GM21737 (cell line): Measurements from ENCODE around the gene OR2V1.
"Not testable (repeated sequence)": the region's sequence is repeated elsewhere in the genome, so short reads cannot be mapped to it uniquely, and the experiment has no call there.

ENCODE experiments used
- ATAC-seq: cut with Tn5 transposase; IDR thresholded peaks from one replicate; pipeline ENCODE4 v1.9.1; 2021; ENCODE audit warnings: mild to moderate bottlenecking, moderate library complexity; ENCODE audit not compliant: unreplicated experiment

Gene OR2V1

DNA sequence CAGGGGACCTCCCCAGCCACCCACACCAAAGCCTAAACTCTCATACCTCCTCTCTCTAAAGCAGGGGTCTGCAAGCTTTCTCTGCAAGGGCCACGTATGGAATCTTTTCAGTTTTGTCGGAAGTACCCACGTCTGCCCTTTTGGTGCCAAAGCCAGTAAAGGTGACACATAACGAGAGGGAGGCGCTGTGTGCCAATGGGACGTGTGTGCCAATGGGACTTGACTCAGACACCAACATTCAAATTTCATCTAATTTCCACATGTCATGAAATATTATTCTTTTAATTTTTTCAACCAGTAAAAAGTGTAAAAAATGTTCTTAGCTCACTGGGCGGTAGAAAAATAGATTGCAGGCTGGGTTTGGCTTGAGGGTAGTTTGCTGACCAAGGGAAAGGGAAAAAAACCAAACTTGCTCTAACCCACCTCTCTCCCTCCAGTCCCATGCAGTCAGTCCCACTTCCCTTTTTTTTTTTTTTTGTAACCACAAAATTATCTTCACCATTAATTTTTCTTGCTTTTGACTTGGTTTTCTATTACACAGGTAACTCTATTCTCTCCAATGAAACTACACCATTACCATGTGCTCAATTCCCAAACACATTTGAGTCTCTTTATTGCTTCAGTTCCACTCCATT lies 25.5 kb downstream of the OR2V1 start:
- ATAC-seq = no peak

DNA sequence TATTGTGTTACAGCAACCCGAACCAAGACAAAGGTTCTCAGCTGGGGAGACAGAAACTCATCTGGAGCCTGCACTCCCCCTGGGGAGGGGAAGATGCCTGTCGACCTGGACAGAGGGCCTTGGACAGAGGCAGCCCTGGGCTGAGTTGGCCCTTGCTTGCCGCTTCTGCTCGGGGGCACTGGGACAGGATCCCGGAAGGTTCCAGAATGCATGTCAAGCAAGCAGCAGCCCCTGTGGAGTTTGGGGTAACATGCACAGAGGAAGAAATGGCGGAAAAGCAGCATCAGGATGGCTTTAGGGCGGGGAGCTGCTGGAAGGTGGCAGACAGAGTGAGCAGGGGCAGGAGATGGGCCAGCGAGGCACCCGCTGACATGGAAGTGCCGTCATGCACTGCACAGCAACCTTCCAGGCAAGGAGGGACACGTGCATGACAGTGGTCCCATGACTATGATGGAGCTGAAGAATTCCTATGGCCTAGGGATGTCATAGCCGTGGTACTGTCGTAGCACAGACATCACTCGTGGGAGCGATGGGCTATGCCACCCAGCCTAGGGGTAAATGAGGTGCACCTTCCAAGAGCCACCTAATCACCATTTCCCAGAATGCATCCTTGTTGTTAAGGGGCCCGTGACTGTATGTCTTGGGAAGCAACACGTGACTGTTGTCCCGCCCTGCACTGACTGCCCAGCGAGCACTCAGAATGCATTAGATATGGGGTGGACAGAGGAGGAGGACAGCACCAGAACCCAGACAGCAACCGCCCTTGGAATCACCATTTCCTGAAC lies 26.2 kb downstream of the OR2V1 start:
- not testable (repeated sequence) for ATAC-seq

DNA sequence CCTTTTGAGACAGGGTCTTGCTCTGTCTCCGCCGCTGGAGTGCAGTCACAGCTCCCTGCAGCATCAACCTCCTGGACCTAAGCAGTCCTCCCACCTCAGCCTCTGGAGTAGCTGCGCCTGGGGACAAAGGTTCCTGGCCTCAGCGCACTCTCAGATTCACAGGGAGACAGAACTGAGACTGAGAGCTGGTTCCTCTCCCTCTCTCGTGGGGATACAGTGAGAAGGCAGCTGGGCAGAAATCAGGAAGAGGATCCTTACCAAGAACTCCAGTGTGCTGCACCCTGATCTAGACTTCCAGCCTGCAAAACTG lies 26.8 kb downstream of the OR2V1 start:
- ATAC-seq = not testable (repeated sequence)

DNA sequence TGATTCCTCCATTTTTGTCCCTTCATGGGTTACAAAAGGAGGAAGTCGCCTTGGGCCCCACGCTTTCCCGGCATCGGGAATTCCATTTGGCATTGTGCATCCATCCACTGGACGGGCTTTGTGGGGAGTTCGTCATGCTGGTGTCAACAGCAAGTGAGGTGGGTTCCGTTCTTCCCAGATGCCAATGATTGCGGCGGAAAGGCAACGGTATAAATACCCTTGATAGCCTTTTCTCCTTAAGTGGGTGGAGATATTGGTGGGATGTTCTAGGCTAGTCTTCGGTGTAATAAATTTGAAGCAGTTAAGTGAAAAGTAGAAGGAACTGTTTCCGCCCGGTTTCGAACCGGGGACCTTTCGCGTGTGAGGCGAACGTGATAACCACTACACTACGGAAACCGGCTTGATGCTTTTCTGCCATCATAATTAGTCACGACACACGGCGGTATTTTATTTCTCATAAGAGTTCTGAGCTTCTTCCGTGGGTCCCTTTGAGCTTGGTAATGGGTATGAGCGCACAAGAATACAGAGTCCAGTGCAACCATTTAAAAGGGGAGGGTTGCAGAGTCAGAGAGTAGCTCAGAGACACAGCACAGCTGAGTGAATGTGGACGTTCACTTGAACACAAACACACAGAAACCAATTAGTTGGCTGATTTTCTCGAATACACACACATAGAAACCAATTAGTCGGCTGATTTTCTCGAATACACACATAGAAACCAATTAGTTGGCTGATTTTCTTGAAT lies 28.9 kb downstream of the OR2V1 start:
- not testable (repeated sequence) for ATAC-seq

DNA sequence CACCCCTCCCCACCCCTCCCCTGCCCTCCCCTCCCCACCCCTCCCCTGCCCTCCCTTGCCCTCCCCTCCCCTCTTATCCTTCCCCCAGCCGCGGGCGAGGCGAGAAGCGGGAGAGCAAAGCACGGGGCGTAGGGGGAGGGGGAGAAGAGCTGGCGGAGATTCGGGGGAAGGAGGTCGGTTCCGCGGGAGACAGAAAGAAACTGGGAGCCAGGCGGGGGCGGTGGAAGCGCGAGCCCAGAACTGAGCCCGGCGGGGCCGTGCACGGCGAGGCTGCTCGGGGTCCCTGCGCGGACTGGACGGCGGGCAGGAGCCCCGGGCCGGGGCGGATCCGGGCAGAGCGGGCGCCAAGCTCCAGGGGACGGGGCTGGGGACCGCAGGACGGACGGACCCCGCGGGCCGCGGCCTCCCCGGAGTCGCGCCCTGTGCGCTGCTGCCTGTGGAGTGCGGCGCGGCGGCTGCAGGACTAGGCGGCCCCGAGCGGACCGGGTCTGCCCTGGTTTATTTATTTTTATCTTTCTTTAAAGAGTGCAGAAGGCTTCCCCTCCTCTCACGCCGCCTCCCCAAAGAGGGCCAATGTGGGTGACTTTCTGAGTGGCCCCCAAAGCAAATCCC lies 29.8 kb downstream of the OR2V1 start:
- not testable (repeated sequence) for ATAC-seq

DNA sequence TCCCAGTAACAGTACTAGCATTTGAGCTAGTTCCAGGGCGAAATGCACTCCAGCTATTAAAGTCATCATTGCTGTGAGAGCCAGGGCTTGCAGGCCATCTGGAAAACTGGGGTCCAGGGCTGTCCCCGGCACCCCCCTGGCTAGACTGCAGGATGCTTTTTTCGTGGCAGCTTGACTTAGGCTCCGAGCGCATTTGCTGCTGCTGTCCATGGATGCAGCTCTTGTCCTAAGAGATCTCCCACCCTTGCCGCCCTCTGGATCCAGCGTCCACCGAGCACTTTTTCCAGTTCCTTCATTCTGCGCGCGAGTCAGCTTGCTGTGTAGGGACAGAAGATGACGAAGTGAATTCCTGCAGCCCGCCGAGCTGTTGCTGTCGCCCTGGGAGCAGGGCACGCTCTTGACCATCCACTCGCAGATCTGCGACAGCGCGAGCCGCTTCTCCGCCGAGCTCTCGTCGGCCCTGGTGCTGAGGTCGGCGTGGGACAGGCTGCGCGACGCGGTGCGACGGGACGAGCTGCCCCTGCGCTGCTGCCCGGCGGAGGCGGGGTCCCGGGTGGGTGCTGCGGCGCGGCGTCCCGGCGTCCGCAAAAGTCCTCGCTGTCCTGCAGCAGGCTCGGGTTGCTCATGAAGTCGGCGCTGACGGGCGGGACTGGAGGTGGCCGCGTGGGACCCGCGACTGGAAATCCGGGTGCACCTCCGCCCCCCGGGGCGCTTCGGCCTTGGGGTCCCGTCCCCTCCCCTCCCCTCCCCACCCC lies 30.7 kb downstream of the OR2V1 start:
- ATAC-seq = no peak

DNA sequence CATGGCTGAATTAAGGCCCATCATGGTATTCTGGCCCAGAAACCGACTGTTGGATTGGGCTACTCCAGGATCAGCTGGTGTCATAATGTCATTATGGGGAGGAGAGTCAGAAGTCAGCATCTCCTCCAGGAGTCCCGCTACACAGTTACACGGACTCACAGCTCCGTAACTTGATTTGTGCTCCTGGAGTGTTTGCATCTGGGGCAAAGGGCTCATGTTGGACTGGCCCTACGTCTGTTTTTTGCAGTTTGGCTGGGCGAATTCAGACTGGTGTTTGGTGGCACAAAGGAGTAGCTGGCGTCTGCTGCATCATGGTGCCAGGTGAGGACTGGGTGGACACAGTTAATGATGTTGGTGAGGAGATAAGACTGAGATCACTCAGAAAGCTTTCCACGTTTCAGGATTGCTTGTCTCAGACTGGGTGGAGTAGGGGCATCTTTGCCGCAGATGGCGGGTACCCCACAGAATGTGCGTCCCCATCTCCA lies 31.3 kb downstream of the OR2V1 start:
- ATAC-seq = no peak

DNA sequence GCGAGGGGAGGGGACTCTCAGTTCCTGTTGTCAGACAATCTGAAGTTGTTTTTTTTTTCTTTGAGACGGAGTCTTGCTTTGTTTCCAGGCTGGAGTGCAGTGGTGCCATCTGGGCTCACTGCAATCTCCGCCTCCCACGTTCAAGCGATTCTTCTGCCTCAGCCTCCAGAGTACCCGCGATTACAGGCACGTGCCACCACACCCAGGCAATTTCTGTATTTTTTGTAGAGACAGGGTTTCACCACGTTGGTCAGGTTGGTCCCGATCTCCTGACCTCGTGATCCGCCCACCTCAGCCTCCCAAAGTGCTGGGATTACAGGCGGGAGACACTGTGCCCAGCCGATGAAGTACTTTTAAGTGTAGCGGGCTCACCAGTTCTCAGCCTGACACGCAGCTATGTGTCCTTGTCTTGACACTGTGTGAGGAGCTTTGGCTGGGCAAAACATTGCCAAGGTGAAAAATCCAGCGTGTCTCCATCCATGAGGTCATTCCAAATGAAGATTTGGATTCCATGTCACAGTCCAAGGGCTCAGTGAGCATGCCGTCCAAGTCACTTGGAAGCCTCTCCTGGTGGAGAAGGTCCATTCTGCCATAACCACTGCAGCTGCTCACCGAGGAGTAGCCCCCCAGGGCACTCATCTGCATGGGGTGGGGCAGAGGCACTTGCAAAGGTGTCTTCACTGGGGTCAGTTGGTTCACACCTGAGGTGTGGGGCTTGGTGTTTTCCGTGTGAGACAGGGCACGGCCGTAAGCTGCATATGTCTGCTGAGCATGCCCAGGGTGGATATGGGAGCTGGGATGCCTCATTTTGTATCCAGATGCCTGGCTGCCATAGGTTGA lies 32.0 kb downstream of the OR2V1 start:
- no peak for ATAC-seq

DNA sequence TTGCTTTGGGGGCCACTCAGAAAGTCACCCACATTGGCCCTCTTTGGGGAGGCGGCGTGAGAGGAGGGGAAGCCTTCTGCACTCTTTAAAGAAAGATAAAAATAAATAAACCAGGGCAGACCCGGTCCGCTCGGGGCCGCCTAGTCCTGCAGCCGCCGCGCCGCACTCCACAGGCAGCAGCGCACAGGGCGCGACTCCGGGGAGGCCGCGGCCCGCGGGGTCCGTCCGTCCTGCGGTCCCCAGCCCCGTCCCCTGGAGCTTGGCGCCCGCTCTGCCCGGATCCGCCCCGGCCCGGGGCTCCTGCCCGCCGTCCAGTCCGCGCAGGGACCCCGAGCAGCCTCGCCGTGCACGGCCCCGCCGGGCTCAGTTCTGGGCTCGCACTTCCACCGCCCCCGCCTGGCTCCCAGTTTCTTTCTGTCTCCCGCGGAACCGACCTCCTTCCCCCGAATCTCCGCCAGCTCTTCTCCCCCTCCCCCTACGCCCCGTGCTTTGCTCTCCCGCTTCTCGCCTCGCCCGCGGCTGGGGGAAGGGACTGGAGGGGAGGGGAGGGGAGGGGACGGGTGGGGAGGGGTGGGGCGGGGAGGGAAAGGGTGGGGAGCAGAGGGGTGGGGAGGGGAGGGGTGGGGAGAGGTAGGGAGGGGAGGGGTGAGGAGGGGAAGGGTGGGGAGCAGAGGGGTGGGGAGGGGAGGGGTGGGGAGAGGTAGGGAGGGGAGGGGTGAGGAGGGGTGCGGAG lies 33.0 kb downstream of the OR2V1 start:
- ATAC-seq = not testable (repeated sequence)

DNA sequence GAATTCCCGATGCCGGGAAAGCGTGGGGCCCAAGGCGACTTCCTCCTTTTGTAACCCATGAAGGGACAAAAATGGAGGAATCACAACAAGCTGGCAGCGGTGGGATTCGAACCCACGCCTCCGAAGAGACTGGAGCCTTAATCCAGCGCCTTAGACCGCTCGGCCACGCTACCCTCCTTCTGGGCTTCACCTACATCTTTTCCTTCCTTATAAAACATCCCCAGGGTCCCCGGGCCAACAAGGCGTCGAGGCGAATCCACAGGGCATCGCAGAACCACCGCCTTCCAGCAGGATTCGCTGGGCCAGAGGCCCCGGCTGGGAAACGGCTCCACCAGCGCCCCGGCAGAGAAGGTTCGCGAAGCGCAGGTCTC lies 33.6 kb downstream of the OR2V1 start:
- ATAC-seq = not testable (repeated sequence)

DNA sequence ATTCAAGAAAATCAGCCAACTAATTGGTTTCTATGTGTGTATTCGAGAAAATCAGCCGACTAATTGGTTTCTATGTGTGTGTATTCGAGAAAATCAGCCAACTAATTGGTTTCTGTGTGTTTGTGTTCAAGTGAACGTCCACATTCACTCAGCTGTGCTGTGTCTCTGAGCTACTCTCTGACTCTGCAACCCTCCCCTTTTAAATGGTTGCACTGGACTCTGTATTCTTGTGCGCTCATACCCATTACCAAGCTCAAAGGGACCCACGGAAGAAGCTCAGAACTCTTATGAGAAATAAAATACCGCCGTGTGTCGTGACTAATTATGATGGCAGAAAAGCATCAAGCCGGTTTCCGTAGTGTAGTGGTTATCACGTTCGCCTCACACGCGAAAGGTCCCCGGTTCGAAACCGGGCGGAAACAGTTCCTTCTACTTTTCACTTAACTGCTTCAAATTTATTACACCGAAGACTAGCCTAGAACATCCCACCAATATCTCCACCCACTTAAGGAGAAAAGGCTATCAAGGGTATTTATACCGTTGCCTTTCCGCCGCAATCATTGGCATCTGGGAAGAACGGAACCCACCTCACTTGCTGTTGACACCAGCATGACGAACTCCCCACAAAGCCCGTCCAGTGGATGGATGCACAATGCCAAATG lies 34.1 kb downstream of the OR2V1 start:
- not testable (repeated sequence) for ATAC-seq

DNA sequence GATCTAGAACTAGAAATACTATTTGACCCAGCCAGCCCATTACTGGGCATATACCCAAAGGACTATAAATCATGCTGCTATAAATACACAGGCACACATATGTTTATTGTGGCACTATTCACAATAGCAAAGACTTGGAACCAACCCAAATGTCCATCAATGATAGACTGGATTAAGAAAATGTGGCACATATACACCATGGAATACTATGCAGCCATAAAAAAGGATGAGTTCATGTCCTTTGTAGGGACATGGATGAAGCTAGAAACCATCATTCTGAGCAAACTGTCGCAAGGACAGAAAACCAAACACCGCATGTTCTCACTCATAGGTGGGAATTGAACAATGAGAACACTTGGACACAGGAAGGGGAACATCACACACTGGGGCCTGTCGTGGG lies 35.8 kb downstream of the OR2V1 start:
- ATAC-seq = not testable (repeated sequence)

DNA sequence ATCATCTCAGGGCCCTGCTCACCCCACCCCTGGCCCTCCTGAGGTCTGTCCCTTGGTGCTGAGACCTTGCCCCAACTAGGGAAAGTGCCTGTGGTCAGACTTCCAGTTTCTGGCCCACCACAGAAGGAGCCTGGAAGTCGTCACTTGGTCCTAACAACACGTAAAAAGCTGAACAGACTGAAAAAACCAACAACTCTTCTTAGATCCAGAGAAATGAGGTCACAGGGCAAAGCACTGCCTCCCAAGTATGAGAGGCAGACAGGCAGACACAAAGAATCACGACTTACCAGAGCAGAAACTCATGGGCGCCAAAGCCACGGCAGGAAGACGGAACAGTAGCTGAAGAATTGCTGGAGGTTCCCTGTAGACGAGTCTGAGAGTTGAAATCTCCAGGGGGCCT lies 38.5 kb downstream of the OR2V1 start:
- ATAC-seq = no peak

DNA sequence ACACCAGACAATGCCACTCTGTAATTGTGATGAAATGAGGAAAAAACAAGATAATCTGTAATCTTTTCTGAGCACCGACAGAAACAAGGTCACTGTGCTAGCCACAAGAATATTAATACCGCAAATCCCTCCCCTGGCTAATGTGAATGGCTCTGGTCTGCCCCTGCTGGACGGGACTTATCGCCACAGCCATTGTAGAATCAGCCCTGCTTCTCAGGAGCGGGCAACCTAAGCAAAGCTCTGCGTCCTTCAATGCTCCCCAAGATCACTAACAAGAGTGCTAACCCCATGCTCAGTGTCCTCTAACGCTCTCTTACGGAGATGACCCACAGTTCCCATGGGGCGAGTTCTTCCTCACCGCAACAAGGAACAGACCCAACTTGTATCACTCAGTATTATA lies 42.7 kb downstream of the OR2V1 start:
- no peak for ATAC-seq

DNA sequence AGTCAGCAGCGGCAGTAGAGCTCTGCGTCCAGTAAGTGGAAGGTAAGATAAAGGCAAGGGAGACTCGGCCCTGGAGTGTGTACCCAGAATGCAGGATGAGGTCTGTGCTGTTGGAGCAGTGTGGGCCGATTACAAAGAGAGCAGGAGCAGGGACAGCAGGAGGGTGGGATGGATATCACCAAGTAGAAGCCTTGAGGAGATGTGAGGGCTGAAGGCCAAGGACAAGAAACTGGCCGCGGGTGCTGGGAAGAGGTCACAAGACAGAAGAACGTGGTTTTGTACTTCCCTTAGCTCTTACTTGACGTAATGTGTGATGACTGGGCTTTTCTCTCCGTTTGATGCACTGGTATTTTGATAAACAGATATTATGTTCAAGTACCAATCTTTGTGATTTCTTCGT lies 43.7 kb downstream of the OR2V1 start:
- no peak for ATAC-seq

DNA sequence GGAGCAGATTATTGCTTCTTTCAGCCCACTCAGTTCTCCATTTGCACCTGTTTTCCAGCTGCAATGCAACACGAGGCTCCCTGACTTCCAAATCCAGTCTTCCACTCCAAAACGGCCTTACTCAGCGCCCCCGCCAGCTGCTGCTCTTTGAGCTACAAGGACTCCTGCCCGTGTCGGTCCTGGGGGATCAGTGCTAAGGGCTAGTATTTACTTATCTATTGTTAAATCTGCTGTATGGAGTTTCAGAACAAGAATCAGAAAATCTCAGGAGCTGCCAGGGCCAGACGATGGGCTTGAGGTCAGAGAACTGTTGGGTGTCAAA lies 44.1 kb downstream of the OR2V1 start:
- no peak for ATAC-seq

DNA sequence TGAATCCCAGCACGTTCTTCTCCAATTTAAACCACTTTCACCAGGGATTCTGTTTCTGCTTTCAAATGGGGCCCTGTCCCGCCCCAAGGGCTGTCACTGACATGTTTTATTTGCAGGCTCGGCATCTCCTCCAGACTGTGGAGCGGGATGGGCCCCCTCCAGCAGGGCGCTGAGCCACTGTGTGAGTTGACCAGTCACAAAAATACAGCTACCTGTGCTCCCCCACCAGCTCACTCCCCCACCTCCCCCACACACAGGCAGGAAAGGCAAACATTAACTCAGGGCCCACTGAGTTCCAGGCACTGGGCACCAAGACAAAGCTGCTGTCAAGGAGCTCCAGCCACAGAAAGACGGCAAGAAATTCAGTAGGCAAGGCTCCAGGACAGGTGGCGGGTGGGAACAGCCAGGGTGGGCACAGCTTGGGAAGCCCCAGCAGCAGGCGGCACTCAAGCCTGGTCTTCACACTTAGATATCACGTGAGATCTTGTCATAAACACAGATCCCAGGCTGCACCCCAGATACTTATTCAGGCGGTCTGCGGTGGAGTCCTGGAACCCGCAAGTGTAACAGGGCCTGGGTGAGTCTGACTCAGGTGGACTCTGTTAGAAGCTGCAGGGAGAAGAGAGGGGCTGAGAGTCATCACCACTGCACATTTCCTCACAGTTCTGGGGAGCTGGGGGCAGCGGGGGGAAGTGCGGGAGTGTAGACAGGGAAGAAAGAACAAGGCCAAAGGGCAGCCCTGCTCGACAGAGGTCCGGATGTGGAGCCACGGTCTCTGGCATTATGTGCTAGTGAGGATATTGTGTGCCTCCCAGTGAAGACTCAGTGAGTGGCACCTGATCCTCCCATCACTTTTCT lies 44.7 kb downstream of the OR2V1 start:
- no peak for ATAC-seq

DNA sequence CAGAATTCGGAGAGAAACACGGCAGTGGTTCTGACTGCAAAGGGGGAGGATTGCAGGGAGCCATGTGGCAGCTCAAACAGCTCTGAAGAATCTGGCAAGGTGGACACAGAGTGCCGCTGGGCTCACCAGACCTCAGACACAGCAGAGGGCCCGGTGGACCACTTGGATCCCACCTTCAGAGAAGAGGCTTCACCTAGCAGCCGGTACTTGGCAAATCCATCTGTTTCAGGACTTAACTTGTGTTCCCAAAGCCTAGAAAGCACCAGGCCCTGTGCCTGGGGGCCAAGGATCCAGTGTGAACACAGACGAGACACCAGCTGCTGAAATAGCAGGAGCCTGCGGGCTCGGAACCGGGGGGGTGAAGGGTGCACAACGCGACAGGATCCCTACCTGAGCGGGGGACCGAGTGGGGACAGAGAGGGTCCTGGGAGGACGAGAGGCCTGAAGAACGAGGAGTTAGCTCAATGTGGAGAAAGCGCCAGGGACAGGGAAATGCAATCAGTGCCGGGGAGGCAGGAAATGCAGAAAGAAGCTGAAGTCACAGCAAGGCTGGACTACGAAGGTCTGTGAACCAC lies 46.3 kb downstream of the OR2V1 start:
- no peak for ATAC-seq
